Kidney epithelial cell (primary cell): ENCODE results near the gene CRB2. TPM values are rescaled to one million over a fixed set of nuclear protein-coding genes. Genes with fewer than 3 reads are reported as not detected.

Experiments
- DNase-seq: peaks from one replicate; pipeline ENCODE4 v3.0.0-alpha.2; 2010; ENCODE audit warnings: low read depth
- H3K27me3 ChIP-seq: 2 replicates; pipeline ENCODE4 v1.6.0; 2011; ENCODE audit warnings: low read length; ENCODE audit not compliant: control insufficient read depth, insufficient read depth
- H3K36me3 ChIP-seq: 2 replicates; pipeline ENCODE4 v1.5.1; 2011; ENCODE audit warnings: low read length; ENCODE audit not compliant: control insufficient read depth, insufficient read depth
- H3K4me3 ChIP-seq: 2 replicates; pipeline ENCODE4 v1.5.1; 2011; ENCODE audit warnings: low read depth, mild to moderate bottlenecking, control low read depth, low read length
- CTCF ChIP-seq: IDR thresholded peaks from 2 replicates; pipeline ENCODE4 v1.5.1; 2011; ENCODE audit warnings: mild to moderate bottlenecking, moderate library complexity, low read length, control low read depth, inconsistent platforms; ENCODE audit not compliant: insufficient read depth, poor library complexity, severe bottlenecking
- total RNA-seq: library from RNA; depleted of rRNA; stranded (reverse); fragments of >200 nt; gene quantifications from 2 replicates; pipeline ENCODE4 v1.2.3, GENCODE V29; 2015

Gene CRB2
- total RNA-seq, 1 donor from 2014 or later: 1.3 TPM

GRCh38 chr9:123359106-123359505, 3.1 kb downstream of the CRB2 start:
- no peak for TF ChIP-seq CTCF
- Histone ChIP-seq H3K4me3 (no peak overlapping the region), H3K27me3 (peaks cover 19% of the 10 kb centered on the region), H3K36me3 (no peaks in the 10 kb centered on the region)
- DNase-seq: no peak

GRCh38 chr9:123359546-123359945, 3.5 kb downstream of the CRB2 start:
- no peak for TF ChIP-seq CTCF
- Histone ChIP-seq H3K36me3 (no peaks in the 10 kb centered on the region), H3K4me3 (no peak overlapping the region), H3K27me3 (peaks cover 19% of the 10 kb centered on the region)
- DNase-seq: no peak

- Histone ChIP-seq H3K27me3 (peaks cover 15% of the 10 kb centered on the region), H3K4me3 (no peak overlapping the region), H3K36me3 (no peaks in the 10 kb centered on the region)
- DNase-seq: no peak
- no peak for TF ChIP-seq CTCF
Measured at GRCh38 chr9:123360161-123361085, 4.4 kb downstream of the CRB2 start.

GRCh38 chr9:123361086-123361730, 5.2 kb downstream of the CRB2 start:
- TF ChIP-seq CTCF: no peak
- DNase-seq: no peak
- H3K27me3 ChIP-seq: peaks cover 10% of the 10 kb centered on the region
- no peaks in the 10 kb centered on the region for H3K36me3 ChIP-seq
- no peak overlapping the region for H3K4me3 ChIP-seq

- no peak for TF ChIP-seq CTCF
- no peak for DNase-seq
- Histone ChIP-seq H3K36me3 (no peaks in the 10 kb centered on the region), H3K27me3 (peaks cover 4% of the 10 kb centered on the region), H3K4me3 (no peak overlapping the region)
Measured at GRCh38 chr9:123361731-123362510, 5.9 kb downstream of the CRB2 start.
